HG03039 (cell line): Measurements from ENCODE around the gene WDR90.
"Not testable (repeated sequence)": the region's sequence is repeated elsewhere in the genome, so short reads cannot be mapped to it uniquely, and the experiment has no call there.

Experiments
- ATAC-seq: cut with Tn5 transposase; IDR thresholded peaks from one replicate; pipeline ENCODE4 v1.9.1; 2021; ENCODE audit warnings: mild to moderate bottlenecking, moderate library complexity; ENCODE audit not compliant: unreplicated experiment

Gene WDR90

DNA sequence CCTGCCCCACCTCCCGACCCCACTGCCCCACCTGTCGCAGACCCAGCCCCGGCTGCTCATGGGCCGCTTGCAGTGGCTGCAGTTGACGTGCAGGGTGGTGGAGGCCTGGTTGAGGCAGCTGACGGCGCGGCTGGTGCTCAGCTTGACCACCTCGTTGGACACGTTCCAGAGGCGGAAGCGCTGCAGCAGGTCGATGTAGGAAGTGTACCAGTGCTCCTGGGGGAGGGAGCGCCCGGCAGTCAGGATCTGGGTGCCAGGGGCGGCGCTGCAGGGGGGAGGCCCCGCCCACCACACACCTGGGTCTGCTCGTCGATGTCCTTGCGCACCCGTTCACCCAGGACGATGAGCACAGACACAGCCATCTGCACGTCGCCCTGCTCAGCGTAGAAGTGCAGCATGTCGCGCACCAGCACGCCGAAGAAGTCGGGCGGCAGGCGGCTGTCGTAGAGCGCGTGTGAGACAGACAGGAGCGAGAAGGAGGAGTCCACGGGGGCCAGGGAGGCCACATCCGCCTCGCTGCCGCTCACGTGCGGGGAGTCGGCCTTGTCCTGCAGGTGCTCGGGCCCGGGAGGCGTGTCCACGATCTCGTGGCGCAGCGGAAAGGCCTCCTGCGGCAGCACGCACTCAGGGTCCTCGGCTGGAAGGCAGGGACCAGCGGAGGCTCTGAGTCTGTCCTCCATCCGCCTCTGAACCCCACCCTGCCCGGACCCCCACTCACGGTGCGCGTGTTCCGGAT, 36.0 kb downstream of the WDR90 start:
- ATAC-seq, result no peak

DNA sequence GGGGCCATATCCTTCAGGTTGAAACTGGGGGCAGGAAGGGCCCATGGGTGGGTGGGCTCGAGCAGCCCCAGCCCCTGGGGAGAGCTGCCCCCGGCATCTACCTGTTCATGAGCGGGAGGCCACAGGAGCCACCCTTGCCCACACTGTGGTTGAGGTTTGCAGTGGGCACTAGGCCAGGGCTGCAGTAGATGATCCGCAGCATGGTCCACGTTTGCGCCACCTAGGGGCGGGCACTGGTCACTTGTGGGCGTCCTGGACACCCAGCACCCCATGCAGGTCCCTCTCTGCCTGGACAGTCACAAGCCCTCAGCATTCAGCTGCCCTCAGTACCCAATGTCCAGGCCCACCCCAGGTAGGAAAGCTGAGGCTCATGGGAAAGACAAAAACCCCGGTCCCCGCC, 36.8 kb downstream of the WDR90 start:
- ATAC-seq, result no peak

DNA sequence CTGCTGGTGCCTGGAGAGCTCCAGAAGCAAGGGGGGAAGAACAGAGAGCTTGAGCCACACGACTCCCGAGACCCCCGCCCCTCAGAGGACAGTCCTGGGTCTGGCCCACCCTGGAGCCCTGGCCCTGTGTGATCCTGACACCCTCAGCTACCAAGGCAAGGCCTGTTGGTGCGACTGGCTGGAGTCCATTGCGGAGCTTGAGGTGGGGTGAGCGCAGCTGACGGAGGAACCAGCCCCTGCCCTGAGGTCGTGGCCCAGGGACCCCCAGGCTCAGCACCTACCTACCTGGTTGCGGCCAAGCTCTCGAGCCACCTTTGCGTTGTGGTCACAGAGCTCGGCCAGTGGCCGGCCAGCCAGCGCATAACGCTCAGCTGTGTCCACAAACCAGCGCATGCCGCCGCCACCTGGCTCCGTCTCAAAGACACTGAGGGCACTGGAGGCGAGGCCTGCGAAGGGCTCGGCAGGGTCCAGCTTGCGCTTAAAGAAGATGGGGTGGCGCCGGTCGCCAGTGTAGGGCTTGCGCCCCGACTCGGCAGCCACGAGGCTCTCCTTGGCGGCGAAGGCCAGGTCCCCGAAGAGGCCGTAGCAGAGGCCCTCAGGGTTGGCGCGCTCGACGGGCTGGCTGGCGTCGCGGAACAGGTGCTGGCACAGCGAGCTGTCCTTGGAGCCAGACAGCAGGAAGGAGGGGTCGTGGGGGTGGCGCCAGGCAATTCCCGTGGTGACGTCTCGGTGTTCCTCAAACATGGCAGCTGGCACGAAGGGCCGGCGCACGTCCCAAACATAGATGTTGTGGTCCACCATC, 37.5 kb downstream of the WDR90 start:
- no peak for ATAC-seq

DNA sequence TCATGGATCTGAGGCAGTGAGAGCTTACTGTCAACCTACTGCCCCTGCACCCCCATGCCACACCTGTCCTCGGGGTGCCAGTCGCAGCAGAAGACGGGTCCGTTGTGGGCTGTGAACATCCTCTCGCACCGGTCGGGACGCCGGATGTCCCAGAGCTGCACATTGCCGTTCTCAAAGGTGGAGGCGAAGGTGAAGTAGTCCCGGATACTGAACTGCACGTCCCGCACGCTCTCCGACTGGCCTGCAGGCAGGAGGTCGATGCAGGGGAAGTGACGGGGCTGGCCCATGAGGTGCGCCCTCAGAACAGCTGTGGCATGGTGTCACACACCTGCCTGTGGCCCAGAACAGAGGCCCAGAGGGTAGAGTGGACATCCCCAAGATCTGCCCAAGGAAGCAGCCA, 38.3 kb downstream of the WDR90 start:
- no peak for ATAC-seq

DNA sequence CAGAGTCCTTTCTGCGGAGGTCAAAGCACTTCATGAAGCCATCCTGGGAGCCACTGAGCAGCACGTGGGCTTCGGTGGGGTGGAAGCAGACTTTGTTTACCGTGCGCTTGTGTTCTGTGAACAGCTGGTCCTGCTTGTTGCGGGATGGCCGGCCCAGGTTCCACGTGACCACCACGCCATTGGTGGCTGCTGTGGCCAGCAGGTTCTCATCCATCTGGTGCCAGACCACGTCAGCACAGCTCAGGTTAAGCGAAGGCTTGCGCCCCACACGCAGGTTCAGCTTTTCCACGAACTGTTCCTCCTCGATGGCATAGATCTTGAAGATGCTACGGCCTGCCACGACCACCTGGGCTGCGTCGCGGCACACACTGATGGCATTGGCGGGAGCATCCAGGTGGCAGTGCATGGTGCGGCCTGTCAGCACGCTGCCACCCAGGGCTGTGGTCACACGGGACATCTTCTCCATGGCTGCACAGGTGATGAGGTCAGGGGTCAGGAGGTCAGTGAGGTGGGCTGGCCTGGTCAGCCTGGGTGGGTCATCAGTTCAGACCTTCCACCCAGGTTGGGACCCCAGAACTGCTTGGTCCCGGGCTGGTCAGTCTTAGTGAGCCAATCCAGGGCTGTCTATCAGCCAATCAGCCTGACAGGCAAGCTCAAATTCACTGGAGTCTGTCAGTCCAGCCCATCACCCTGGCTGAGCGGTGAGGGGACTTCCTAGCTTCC, 40.2 kb downstream of the WDR90 start:
- no peak for ATAC-seq

DNA sequence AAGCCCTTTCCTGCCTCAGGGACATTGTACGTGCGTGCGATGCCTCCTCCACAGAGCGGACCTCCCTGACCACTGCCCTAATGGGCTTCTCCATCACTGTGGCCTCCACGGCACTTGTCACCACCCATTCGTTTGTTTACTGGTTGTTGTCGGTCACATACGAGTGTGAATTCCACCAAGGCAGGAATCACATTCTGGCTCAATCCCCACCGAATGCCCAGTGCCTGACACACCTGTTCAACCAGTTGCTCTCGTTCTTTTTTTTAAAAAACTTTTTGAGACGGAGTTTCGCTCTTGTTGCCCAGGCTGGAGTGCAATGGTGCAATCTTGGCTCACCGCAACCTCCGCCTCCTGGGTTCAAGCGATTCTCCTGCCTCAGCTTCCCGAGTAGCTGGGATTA, 42.1 kb downstream of the WDR90 start:
- ATAC-seq, result not testable (repeated sequence)

DNA sequence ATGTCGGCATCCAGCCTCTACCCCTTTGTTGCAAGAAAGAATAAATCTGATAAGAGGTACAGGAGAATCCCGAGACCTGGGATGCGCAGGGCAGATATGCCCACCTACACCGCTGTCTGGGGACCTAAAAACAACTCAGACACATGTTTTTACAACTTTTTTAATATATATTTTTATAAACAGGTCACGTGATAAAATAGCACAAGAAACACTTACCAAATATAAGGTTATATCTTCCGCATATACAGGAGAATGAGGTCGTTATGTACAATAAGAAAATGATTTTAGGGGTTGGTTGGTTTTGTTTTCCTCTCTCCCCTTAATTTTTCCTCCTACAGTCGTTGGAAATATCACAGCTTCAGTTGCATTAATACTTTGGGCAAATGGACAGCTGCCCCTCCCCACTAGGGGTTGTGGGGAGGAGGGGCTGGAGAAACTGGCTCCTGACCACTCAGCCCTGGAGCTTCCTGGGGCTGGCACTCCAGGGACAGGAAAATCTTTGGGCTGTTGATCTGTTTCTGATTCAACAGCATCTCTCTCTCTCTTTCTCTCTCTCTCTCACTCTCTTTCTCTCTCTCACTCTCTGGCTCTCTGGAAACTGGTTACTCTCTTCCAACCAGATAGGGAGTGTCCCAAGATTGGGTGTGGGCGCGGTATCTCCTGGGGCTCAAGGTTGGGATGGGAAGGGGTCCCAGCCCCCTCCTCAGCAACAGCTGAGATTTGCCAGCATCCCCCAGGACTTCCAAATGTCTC, 43.4 kb downstream of the WDR90 start:
- ATAC-seq, result no peak

DNA sequence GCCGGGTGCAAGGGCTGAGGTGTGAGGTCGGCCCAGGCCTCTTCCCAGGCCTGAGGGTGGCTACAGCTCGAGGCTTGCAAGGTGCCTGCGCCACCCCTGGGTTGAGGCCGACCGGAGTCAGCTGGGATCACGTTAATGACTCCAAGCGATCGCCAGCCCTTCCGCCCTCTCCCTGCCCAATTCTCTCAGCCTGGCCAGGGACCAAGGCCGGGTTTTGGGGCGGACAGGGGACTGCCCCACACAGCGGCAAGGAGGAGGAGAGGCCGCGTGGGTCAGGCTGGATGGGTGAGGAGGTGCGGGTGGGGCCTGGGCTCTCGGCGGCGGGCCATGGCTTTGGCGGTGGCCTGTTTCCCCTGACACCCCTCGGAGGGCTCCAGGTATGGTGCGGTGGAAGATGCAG, 44.2 kb downstream of the WDR90 start:
- ATAC-seq, result no peak

DNA sequence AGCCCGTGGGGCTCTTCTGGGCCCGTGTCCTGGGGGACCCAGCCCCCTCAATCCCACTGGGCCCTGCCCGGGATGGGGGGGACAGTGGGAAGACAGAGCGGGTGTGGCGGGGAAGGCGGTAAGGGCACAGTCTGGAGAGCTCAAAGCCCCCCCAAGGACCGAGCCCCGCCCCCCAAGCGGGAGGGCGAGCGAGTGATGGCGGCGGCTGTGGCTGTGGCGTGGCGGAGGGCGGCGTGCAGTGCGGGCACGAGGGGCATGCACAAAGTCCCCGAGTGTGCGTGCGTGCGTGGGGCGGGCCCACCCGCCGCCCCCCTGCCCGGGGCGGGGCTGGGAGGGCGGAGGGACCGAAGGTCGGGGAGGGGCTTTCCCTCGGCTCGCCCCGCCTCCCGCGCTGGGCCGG, 44.6 kb downstream of the WDR90 start:
- ATAC-seq, result no peak

DNA sequence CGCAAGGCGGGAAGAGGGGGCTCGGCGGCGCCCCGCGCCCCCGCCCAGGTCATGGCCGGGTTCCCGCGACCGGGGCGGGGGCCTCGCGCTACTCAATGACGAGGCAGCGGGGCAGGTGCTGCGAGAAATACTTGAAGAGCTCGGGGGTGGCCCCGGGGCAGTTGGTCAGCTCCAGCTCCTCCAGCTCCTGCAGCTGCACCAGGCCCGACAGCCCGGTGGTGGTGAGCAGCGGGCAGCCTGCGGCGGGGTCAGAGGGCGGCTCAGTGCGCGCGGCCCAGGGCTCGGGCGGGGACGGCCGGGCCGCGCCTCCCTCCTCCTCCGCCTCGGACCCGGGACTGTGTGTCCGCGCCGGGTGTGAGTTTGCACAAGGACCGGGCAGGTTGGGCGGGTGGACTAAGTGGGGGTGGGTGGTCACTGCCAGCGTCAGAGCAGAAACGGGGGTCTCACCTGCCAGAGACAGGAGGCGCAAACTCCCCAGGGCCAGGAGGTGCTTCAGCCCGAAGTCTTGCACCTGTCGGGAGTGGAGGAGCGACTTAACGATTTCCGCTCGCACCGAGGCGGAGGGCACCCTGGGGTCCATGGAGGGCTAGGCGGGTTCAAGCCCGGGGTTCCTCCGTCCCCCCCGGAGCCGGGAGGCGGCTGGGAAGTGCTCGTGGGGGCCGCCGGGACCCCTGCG, 45.2 kb downstream of the WDR90 start:
- ATAC-seq, result no peak

DNA sequence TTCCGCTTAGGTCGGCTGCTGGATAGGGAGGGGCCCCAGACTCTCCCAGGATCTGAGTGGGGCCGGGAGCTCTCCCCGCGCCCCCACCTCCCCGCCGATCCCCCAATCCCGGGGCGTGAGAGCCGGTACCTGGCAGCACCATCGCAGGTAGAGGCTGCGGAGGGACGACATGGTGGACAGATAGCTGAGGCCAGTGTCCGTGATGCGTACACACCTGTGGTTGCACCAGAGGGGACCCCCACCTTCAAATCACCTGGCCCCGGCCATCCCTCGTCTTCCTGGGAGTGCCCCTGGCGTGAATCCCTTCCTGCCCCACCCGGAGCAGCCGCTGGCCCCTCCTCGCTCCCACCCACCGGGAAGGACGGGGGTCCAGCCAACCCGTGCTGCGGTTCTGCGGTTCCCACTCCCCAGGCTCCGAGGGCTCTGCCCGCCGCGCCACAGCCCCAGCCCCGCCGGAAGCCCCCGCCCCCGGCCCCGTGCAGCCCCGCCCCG, 45.7 kb downstream of the WDR90 start:
- no peak for ATAC-seq

DNA sequence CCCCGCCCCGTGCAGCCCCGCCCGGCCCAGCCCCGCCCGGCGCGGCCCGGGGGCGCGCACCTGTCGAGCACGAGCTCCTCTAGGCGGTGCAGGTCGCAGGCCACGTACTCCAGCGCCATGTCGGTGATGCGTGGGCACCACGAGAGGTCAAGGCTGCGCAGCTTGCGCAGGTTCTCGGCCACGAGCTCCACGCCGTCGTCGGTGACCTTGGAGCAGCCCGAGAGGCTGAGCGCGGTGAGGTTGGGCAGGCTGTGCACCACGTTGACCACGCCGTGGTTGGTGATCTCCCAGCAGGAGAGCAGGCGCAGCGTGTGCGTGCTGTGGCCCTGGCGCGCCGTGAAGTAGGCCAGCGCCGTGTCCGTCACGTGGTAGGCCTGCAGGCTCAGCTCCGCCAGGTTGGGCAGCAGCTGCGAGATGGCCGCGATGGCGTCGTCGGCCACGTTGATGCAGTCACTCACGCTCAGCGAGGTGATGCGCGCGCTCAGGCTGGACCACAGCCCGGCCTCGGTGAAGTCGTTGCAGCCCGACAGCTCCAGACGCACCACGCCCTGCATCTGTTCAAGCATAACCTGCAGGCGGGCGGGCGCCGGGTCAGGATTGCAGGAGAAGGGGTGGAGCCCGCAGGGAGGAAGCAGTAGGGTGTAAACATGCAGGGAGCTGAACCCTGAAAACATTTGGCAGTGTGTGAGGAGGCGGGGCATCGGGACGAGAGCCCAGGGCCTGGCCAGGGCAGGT, 46.4 kb downstream of the WDR90 start:
- no peak for ATAC-seq

DNA sequence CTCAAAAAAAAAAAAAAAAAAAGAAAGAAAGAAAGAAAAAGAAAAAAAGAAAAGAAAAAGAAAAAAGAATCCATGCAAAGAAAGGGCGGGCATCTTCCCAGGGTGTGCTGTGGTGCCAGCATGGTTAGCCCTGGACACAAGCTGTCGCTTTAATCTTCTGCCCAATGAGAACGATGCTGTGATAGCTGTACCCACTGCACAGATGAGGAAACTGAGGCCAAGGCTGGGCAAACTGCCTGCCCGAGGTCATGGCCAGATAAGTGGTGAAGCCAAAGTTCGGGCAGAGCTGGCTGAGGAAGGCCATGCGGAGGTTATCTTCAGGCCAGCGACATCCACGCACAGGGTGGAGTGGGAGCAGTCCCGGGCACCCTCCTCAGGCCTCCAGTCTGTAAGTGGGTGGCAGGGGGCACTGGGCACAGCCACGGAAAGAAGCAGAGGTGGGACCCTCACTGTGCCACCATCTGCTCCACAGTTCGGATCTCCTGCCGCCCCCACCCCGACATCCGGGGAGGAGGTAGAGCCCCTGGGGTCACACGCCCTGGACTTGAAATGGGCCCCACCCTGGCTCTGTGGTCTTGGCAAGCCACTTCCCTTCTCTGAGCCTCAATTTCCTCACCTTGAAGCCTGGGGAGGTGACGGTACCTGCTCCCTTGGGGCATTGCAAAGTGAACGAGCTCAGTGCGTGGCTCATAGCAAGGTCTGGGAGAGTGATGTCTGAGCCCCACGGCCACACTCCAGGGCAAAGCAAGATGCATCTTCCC, 49.9 kb downstream of the WDR90 start:
- no peak for ATAC-seq

DNA sequence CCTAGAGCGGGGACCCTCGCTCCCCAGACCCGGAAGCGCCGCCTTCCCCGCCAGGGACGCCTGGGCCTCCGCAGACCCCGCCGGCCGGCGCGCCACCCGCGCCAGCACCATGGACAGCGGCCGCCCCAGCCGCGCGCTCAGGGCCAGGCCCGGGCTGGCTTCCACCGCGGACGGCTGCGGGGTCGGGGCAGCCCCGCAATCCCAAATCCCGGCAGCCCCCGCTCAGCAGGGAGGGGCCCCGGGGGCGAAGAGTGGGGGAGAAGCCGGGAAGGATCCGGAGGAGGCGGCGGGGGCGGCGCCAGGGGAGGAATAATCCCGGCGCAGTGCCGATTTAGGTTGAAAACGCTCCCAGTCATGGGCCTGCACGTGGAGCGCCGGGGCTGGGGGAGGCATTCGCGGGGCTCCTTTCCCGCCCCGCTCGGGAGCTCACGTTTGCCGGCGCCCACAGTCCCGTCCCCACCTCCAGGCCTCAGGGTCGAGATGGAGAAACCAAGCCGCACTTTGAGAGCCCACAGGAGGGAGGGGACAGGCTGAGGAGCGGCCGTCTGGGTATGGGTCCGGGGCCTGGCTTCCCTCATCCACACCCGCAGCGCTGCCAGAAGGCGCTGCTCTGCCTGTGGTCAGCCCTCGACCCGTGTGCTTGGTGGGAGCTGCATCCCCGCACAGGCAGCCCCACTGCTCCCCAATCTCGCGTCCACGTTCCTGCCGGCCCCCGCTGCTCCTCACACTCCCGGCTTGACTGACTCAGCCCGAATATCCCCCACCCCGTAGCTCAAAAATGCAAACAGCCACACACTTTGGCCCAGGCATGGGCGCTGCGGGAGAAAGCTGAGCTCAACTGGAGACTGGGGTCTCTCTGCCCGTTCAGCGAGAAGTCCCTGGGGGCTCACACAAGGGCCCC, 51.8 kb downstream of the WDR90 start:
- no peak for ATAC-seq

DNA sequence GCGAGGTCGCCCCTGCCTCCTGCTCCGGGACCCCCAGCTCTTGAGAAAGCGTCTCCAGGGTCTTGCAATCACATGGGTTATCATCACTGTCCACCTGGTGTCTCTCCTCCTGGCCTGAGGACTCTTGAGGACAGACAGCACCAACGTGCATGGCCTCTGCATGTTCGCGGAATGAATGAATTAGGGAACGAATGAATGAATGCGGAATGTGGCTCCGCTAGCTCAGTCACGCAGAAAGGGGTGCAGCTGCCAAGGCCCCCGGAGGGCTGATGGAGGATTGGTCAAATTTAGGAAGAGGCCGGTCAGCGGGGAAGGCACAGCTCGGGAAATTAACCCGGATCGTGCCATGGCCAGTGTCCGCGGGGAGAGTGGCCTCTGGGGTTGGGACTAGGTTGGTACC, 53.2 kb downstream of the WDR90 start:
- no peak for ATAC-seq

DNA sequence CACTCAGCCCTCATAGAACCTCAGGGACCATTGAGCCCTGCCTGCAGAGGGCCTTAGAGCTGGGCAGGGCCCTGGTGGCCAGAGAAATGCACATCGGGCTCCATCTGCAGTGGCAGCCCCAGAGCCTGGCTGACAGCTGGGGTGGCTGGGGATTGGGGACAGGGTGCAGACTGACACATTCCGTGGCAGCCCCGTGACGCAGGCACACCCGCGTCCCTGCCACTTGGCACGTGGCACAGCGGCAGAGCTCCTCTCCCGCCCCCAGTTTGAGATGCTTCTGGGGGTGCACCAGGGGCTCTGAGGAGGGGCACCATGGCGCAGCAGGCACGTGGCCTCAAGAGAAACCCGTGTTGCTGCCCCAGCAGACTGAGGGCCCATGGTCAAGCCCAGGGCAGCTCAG, 54.2 kb downstream of the WDR90 start:
- no peak for ATAC-seq

DNA sequence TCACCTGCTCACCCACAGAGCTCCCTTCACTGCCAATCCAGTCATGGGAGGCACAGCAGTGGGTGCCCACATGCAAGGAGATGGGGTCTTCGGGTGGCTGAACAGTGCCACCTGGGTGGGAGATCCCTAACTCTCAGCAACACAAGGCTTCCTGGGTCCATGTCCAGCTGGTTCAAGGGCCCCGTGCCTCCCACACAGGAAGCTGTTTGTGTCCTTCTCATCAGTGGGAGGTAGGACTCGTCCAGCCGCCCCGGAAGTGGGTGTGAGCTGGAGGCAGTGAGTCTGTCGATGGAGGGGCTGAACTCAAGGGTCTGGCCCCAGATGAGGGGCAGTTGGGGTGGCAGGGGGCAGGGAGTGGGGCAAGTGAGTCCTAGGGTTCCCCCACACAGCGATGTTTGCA, 54.9 kb downstream of the WDR90 start:
- no peak for ATAC-seq
